GM18867 (cell line): ENCODE results near the gene SDE2.
"Not testable (repeated sequence)": the region's sequence is repeated elsewhere in the genome, so short reads cannot be mapped to it uniquely, and the experiment has no call there.

Source experiments
- ATAC-seq: cut with Tn5 transposase; IDR thresholded peaks from one replicate; pipeline ENCODE4 v1.9.1; 2021; ENCODE audit warnings: mild to moderate bottlenecking, moderate library complexity; ENCODE audit not compliant: unreplicated experiment

The SDE2 gene

GRCh38 chr1:225979421-225979820, 19.7 kb downstream of the SDE2 start:
- no peak for ATAC-seq

- ATAC-seq, result peak; percentile 73
These were observed 21.0 kb downstream of the SDE2 start for GRCh38 chr1:225977937-225978748.

- ATAC-seq, result not testable (repeated sequence)
These were observed 24.0 kb downstream of the SDE2 start for GRCh38 chr1:225975146-225975545.

GRCh38 chr1:225974454-225974853, 24.7 kb downstream of the SDE2 start:
- no peak for ATAC-seq

GRCh38 chr1:225973158-225973557, 26.0 kb downstream of the SDE2 start:
- ATAC-seq, result no peak

GRCh38 chr1:225972344-225973152, 26.6 kb downstream of the SDE2 start:
- no peak for ATAC-seq

- not testable (repeated sequence) for ATAC-seq
These were observed 28.5 kb downstream of the SDE2 start for GRCh38 chr1:225970592-225971157.

- not testable (repeated sequence) for ATAC-seq
These were observed 29.4 kb downstream of the SDE2 start for GRCh38 chr1:225969751-225970150.

GRCh38 chr1:225965231-225965630, 33.9 kb downstream of the SDE2 start:
- no peak for ATAC-seq

GRCh38 chr1:225963735-225964530, 35.2 kb downstream of the SDE2 start:
- no peak for ATAC-seq

GRCh38 chr1:225962440-225962975, 36.6 kb downstream of the SDE2 start:
- peak; percentile 82 for ATAC-seq

GRCh38 chr1:225961659-225962439, 37.3 kb downstream of the SDE2 start:
- peak; percentile 19 for ATAC-seq

- no peak for ATAC-seq
These were observed 41.1 kb downstream of the SDE2 start for GRCh38 chr1:225958041-225958440.

- no peak for ATAC-seq
These were observed 44.4 kb downstream of the SDE2 start for GRCh38 chr1:225954753-225955152.

- ATAC-seq, result no peak
These were observed 45.8 kb downstream of the SDE2 start for GRCh38 chr1:225953315-225953714.

GRCh38 chr1:225950905-225951497, 48.1 kb downstream of the SDE2 start:
- no peak for ATAC-seq

- ATAC-seq, result no peak
These were observed 50.1 kb downstream of the SDE2 start for GRCh38 chr1:225949041-225949440.

GRCh38 chr1:225946803-225947202, 52.3 kb downstream of the SDE2 start:
- no peak for ATAC-seq

GRCh38 chr1:225946082-225946620, 53.0 kb downstream of the SDE2 start:
- no peak for ATAC-seq
